ENCODE results near the gene ITGB7. TPM values are rescaled to one million over a fixed set of nuclear protein-coding genes. Genes with fewer than 3 reads are reported as not detected.

The ITGB7 gene
- total RNA-seq, 1 donor from 2014 or later: 137 TPM

GRCh38 chr12:53143355-53143754 lies 63.7 kb downstream of the ITGB7 start:
- no peaks in the 10 kb centered on the region for H3K36me3 Mint-ChIP-seq (ENCODE audit: low read depth)
- peaks cover 10% of the 10 kb centered on the region for H3K27me3 Mint-ChIP-seq
- ATAC-seq (ENCODE audit: low read depth) (no peak), DNase-seq (no peak)
- TF ChIP-seq, protein P1, sequence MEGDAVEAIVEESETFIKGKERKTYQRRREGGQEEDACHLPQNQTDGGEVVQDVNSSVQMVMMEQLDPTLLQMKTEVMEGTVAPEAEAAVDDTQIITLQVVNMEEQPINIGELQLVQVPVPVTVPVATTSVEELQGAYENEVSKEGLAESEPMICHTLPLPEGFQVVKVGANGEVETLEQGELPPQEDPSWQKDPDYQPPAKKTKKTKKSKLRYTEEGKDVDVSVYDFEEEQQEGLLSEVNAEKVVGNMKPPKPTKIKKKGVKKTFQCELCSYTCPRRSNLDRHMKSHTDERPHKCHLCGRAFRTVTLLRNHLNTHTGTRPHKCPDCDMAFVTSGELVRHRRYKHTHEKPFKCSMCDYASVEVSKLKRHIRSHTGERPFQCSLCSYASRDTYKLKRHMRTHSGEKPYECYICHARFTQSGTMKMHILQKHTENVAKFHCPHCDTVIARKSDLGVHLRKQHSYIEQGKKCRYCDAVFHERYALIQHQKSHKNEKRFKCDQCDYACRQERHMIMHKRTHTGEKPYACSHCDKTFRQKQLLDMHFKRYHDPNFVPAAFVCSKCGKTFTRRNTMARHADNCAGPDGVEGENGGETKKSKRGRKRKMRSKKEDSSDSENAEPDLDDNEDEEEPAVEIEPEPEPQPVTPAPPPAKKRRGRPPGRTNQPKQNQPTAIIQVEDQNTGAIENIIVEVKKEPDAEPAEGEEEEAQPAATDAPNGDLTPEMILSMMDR (IDR thresholded peaks at IDR 0.05): no peak
- H3K4me3 Mint-ChIP-seq: no peak overlapping the region
- intact Hi-C loops (cut with micrococcal nuclease): no loop called here
- H3K9me3 Mint-ChIP-seq: peaks cover 8% of the 10 kb centered on the region
- H3K27ac Mint-ChIP-seq: no peak overlapping the region
- no peaks in the 10 kb centered on the region for H3K4me1 Mint-ChIP-seq
- ChIA-PET POLR2A (no interaction called here), CTCF (no interaction called here)

Other genes with a start within 250 kb of the ITGB7 start
- gene EIF4B, start 200.8 kb downstream of the ITGB7 start, total RNA-seq: 726 and 733 TPM in 2 replicates
- gene TNS2, start 157.2 kb downstream of the ITGB7 start, total RNA-seq: 0.29 and 1.5 TPM in 2 replicates
- 32.5 and 33.9 TPM in 2 replicates for gene SPRYD3, start 127.9 kb downstream of the ITGB7 start, total RNA-seq
- not detected in 2 replicates for gene IGFBP6, start 109.6 kb downstream of the ITGB7 start, total RNA-seq
- not detected in 2 replicates for gene SOAT2, start 103.8 kb downstream of the ITGB7 start, total RNA-seq
- gene ZNF740, start 26.5 kb downstream of the ITGB7 start, total RNA-seq: 64.4 and 67.2 TPM in 2 replicates
- 25.7 and 34.6 TPM in 2 replicates for gene CSAD, start 26.3 kb downstream of the ITGB7 start, total RNA-seq
- gene RARG, start 25.0 kb upstream of the ITGB7 start, total RNA-seq: 5.5 and 7.5 TPM in 2 replicates
- 6.2 and 8.2 TPM in 2 replicates for gene ESPL1, start 61.0 kb upstream of the ITGB7 start, total RNA-seq
- 486 and 578 TPM in 2 replicates for gene PFDN5, start 88.3 kb upstream of the ITGB7 start, total RNA-seq
- gene MYG1, start 92.4 kb upstream of the ITGB7 start, total RNA-seq: 59.1 and 65.3 TPM in 2 replicates
- gene AAAS, start 114.4 kb upstream of the ITGB7 start, total RNA-seq: 57.3 and 72.1 TPM in 2 replicates
- gene SP7, start 129.1 kb upstream of the ITGB7 start, total RNA-seq: not detected in 2 replicates
- 99.2 and 102 TPM in 2 replicates for gene SP1, start 172.9 kb upstream of the ITGB7 start, total RNA-seq
- gene AMHR2, start 216.6 kb upstream of the ITGB7 start, total RNA-seq: not detected in 2 replicates
- 266 and 288 TPM in 2 replicates for gene PRR13, start 234.5 kb upstream of the ITGB7 start, total RNA-seq
- 841 and 853 TPM in 2 replicates for gene PCBP2, start 244.9 kb upstream of the ITGB7 start, total RNA-seq